ENCODE measurements around the gene UNK. TPM values are rescaled to one million over a fixed set of nuclear protein-coding genes. Genes with fewer than 3 reads are reported as not detected.

Gene UNK
- total and polyA plus RNA-seq, 2 donors from 2014 or later, result 12.0 to 35.5 TPM

GRCh38 chr17:75778861-75779249, 5.8 kb upstream of the UNK start:
- FAIRE-seq, result no peak
- peaks cover 14 to 25% (median 18%) of the 10 kb centered on the region in 3 donors for H3K36me3 ChIP-seq (ENCODE audit: control insufficient read depth in 2 of 3, insufficient read depth in 3 of 3, low read length in 3 of 3)
- intact Hi-C loops (cut with DNase I), result no loop called here
- peak overlapping the region; percentile 86 to 98 (median 96) for H3K4me3 ChIP-seq (ENCODE audit: low read length in 3 of 3)
- peak in 2 of 5 donors; percentile 77 to 80 for DNase-seq
- peaks cover 3 to 18% (median 3%) of the 10 kb centered on the region in 3 donors for H3K4me1 ChIP-seq (ENCODE audit: control insufficient read depth in 2 of 3, insufficient read depth in 2 of 3, low read depth in 1 of 3, low read length in 3 of 3)
- H3K9ac ChIP-seq (ENCODE audit: low read length in 3 of 3), result peak overlapping the region; percentile 88 to 99 (median 98)
- TF ChIP-seq, protein P1, sequence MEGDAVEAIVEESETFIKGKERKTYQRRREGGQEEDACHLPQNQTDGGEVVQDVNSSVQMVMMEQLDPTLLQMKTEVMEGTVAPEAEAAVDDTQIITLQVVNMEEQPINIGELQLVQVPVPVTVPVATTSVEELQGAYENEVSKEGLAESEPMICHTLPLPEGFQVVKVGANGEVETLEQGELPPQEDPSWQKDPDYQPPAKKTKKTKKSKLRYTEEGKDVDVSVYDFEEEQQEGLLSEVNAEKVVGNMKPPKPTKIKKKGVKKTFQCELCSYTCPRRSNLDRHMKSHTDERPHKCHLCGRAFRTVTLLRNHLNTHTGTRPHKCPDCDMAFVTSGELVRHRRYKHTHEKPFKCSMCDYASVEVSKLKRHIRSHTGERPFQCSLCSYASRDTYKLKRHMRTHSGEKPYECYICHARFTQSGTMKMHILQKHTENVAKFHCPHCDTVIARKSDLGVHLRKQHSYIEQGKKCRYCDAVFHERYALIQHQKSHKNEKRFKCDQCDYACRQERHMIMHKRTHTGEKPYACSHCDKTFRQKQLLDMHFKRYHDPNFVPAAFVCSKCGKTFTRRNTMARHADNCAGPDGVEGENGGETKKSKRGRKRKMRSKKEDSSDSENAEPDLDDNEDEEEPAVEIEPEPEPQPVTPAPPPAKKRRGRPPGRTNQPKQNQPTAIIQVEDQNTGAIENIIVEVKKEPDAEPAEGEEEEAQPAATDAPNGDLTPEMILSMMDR (IDR thresholded peaks at IDR 0.05; ENCODE audit: borderline replicate concordance, extremely low read depth, insufficient read depth), result peak; percentile 54
- no peaks in the 10 kb centered on the region for H3K9me3 ChIP-seq (ENCODE audit: control insufficient read depth in 2 of 3, insufficient read depth in 1 of 3, low read length in 3 of 3)
- H3K27ac ChIP-seq (ENCODE audit: low read depth in 2 of 2, low read length in 2 of 2), result peak overlapping the region; percentile 98
- no peaks in the 10 kb centered on the region for H3K27me3 ChIP-seq (ENCODE audit: control insufficient read depth, insufficient read depth, low read length)

- Histone ChIP-seq H3K9me3 (ENCODE audit: control insufficient read depth in 2 of 3, insufficient read depth in 1 of 3, low read length in 3 of 3) (no peaks in the 10 kb centered on the region), H3K9ac (ENCODE audit: low read length in 3 of 3) (peak overlapping the region; percentile 88 to 99 (median 98)), H3K4me3 (ENCODE audit: low read length in 3 of 3) (peak overlapping the region; percentile 86 to 98 (median 96)), H3K36me3 (ENCODE audit: control insufficient read depth in 2 of 3, insufficient read depth in 3 of 3, low read length in 3 of 3) (peaks cover 14 to 25% (median 18%) of the 10 kb centered on the region in 3 donors), H3K4me1 (ENCODE audit: control insufficient read depth in 2 of 3, insufficient read depth in 2 of 3, low read depth in 1 of 3, low read length in 3 of 3) (peaks cover 5 to 22% (median 6%) of the 10 kb centered on the region in 3 donors), H3K27ac (ENCODE audit: low read depth in 2 of 2, low read length in 2 of 2) (peak overlapping the region; percentile 98), H3K27me3 (ENCODE audit: control insufficient read depth, insufficient read depth, low read length) (no peaks in the 10 kb centered on the region)
- TF ChIP-seq, protein P1 (IDR thresholded peaks at IDR 0.05; ENCODE audit: borderline replicate concordance, extremely low read depth, insufficient read depth), result no peak
- intact Hi-C loops (cut with DNase I), result no loop called here
- no peak for FAIRE-seq
- DNase-seq, result peak; percentile 99 to 100 (median 99)
These were observed 5.2 kb upstream of the UNK start for GRCh38 chr17:75779250-75779986.

DNA sequence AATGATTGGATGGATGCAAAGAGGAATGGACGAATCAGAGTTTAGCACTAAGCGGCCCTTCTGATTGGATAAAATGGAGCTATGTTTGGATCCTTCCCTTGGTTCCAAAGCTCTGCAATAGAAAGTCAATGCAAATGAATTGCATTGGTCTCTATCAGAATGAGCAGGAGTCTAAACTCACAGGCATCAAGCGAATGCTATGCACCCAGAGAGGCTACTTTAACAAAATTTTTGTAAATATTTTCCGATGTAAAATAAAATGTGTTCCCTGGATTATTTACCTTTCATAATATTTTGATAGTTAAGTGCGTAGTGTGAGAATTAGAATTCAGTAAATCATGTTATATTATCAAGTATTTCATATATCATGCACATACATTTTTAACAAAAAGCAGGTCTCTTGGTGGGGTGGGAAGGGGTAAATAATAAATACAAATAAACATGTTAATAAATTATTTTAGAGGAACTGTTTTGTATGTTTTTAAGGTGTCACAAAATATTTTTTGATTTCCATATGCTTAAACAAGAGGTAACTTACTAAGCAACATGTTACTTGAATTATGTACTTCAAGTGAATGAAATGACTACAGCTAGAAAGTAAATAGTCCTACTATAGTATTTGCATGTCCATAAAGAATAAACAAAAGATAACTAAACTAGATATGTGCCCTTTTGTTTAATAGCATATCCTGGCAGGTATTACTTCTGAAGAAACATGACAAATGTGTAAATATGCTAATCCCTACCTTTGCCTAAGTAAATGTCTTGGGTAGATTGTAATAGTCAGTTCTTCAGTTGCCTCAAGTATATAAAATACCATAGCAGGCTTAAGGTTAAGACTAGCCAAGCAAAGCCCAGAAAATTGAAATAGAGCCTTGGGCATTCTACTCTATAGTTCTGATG, 4.4 kb upstream of the UNK start:
- Histone ChIP-seq H3K4me3 (ENCODE audit: low read length in 3 of 3) (no peak overlapping the region), H3K4me1 (ENCODE audit: control insufficient read depth in 2 of 3, insufficient read depth in 2 of 3, low read depth in 1 of 3, low read length in 3 of 3) (peaks cover 5 to 21% (median 10%) of the 10 kb centered on the region in 3 donors), H3K36me3 (ENCODE audit: control insufficient read depth in 2 of 3, insufficient read depth in 3 of 3, low read length in 3 of 3) (peaks cover 11 to 25% (median 18%) of the 10 kb centered on the region in 3 donors), H3K9me3 (ENCODE audit: control insufficient read depth in 2 of 3, insufficient read depth in 1 of 3, low read length in 3 of 3) (no peaks in the 10 kb centered on the region), H3K27me3 (ENCODE audit: control insufficient read depth, insufficient read depth, low read length) (no peaks in the 10 kb centered on the region), H3K9ac (ENCODE audit: low read length in 3 of 3) (no peak overlapping the region), H3K27ac (ENCODE audit: low read depth in 2 of 2, low read length in 2 of 2) (peak overlapping the region in 1 of 2 donors; percentile 23)
- FAIRE-seq (peak; percentile 99), DNase-seq (peak in 1 of 5 donors; percentile 24)
- TF ChIP-seq, protein P1 (IDR thresholded peaks at IDR 0.05; ENCODE audit: borderline replicate concordance, extremely low read depth, insufficient read depth), result no peak
- intact Hi-C loops (cut with DNase I), result no loop called here

Measured in kidney (tissue), 14 donors.